DOHH2 (cell line): ENCODE measurements around the gene KIAA1671.

Experiments
- H3F3A ChIP-seq: fragments of 200-600 bp; sonication (generic), shearing (Covaris generic); 2 replicates; pipeline ENCODE4 v1.6.0; 2016; ENCODE audit warnings: antibody characterized with exemption, mild to moderate bottlenecking; ENCODE audit not compliant: control insufficient read depth, insufficient read depth
- H3K27ac ChIP-seq: fragments of 200-600 bp; sonication (generic); 2 replicates; pipeline ENCODE4 v1.5.1; 2014; ENCODE audit warnings: low read depth, mild to moderate bottlenecking, low read length, moderate library complexity
- H3K27me3 ChIP-seq: fragments of 200-600 bp; sonication (generic); 2 replicates; pipeline ENCODE4 v1.6.1; 2014; ENCODE audit warnings: mild to moderate bottlenecking, low read length, mixed read lengths; ENCODE audit not compliant: control insufficient read depth
- H3K36me3 ChIP-seq: fragments of 200-600 bp; sonication (generic); 2 replicates; pipeline ENCODE4 v1.6.1; 2014; ENCODE audit warnings: mild to moderate bottlenecking, low read length, moderate library complexity, mixed read lengths; ENCODE audit not compliant: control insufficient read depth
- H3K4me1 ChIP-seq: fragments of 200-600 bp; sonication (generic); 2 replicates; pipeline ENCODE4 v1.6.1; 2014; ENCODE audit warnings: mild to moderate bottlenecking, low read length, mixed read lengths; ENCODE audit not compliant: control insufficient read depth
- H3K4me2 ChIP-seq: fragments of 200-600 bp; sonication (generic); 2 replicates; pipeline ENCODE4 v1.6.0; 2014; ENCODE audit warnings: mild to moderate bottlenecking, low read length, moderate library complexity
- H3K4me3 ChIP-seq: fragments of 200-600 bp; sonication (generic); 2 replicates; pipeline ENCODE4 v1.5.1; 2014; ENCODE audit warnings: mild to moderate bottlenecking, low read length, mixed read lengths
- H3K79me2 ChIP-seq: fragments of 200-600 bp; sonication (generic); 2 replicates; pipeline ENCODE4 v1.6.1; 2014; ENCODE audit warnings: mild to moderate bottlenecking, low read length, mixed read lengths; ENCODE audit not compliant: control insufficient read depth
- H3K9me2 ChIP-seq: fragments of 200-600 bp; sonication (generic); replicated peaks from 2 replicates; pipeline ENCODE4 v1.6.1; 2014; ENCODE audit warnings: mild to moderate bottlenecking, low read length, mixed read lengths; ENCODE audit not compliant: control insufficient read depth
- H3K9me3 ChIP-seq: fragments of 200-600 bp; sonication (generic); 2 replicates; pipeline ENCODE4 v1.6.1; 2014; ENCODE audit warnings: antibody characterized with exemption, low read length, mixed read lengths; ENCODE audit not compliant: control insufficient read depth, insufficient read depth
- H4K20me1 ChIP-seq: fragments of 200-600 bp; sonication (generic); 2 replicates; pipeline ENCODE4 v1.6.0; 2014; ENCODE audit warnings: low read depth, mild to moderate bottlenecking, antibody characterized with exemption, low read length, moderate library complexity; ENCODE audit not compliant: control insufficient read depth, insufficient read depth
- EZH2phosphoT487 ChIP-seq: fragments of 200-600 bp; sonication (generic); IDR thresholded peaks from 2 replicates; pipeline ENCODE4 v1.6.1; 2017; ENCODE audit warnings: borderline replicate concordance, mild to moderate bottlenecking, antibody characterized with exemption, low read length, moderate library complexity, mixed read lengths
- TF ChIP-seq, protein P1 (sequence below): fragments of 200-600 bp; sonication (generic); IDR thresholded peaks from one replicate; pipeline ENCODE4 v1.5.1; 2014; ENCODE audit warnings: antibody characterized with exemption, mild to moderate bottlenecking, low read depth, low read length; ENCODE audit not compliant: poor library complexity, severe bottlenecking

Gene KIAA1671

DNA sequence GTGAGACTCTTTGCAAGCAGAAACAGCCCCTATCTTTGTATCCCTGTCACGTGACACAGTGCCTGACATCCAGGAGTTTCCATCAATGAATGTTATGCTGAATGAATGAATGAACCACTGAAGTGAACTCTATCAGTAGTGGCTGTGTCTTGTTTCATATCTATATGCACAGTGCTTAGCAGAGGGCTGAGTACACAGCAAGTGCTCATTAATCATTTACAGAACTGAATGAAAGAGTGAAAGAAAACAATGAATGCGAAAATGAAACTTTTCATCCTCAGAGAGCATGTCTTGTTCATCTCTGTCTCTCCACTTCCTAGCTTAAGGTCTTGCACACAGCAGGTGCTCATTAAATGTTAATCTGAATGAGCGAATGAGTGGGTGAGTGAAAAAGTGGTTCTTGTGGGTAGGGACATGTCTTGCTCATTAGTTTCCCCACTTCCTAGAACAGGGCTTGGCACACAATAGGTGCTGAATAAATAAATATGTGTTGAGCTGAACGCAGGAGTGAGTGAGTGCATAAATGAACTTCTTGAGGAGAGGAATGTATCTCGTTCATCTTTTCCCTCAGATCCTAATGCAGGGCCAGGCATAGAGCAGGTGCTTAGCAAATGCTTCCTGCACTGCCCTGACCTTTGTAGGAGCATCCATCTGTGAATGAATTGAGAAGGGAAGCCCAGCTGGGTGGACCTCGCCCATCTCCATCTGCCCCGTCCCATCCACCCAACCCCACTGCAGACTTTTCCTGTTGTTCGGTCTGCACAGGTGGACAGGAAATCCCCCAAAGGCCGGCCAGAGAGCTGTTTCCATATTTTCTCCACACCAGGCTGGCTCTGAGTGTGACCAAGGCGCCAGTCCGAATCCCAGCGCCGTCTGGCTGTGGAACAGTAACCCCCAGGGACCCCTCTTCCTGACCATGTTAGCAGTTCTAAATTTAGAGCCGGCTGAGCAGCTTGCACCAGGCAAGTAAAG is 133.7 kb downstream of the KIAA1671 start:
- TF ChIP-seq, protein P1, sequence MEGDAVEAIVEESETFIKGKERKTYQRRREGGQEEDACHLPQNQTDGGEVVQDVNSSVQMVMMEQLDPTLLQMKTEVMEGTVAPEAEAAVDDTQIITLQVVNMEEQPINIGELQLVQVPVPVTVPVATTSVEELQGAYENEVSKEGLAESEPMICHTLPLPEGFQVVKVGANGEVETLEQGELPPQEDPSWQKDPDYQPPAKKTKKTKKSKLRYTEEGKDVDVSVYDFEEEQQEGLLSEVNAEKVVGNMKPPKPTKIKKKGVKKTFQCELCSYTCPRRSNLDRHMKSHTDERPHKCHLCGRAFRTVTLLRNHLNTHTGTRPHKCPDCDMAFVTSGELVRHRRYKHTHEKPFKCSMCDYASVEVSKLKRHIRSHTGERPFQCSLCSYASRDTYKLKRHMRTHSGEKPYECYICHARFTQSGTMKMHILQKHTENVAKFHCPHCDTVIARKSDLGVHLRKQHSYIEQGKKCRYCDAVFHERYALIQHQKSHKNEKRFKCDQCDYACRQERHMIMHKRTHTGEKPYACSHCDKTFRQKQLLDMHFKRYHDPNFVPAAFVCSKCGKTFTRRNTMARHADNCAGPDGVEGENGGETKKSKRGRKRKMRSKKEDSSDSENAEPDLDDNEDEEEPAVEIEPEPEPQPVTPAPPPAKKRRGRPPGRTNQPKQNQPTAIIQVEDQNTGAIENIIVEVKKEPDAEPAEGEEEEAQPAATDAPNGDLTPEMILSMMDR, result no peak
- TF ChIP-seq EZH2phosphoT487, result no peak
- Histone ChIP-seq H3K27me3 (0 out of 2 replicates have a peak, but pooled peaks cover 2% of the 10 kb centered on the region), H4K20me1 (no peaks in the 10 kb centered on the region), H3K36me3 (no peaks in the 10 kb centered on the region), H3F3A (no peaks in the 10 kb centered on the region), H3K9me2 (no peaks in the 10 kb centered on the region), H3K4me3 (no peak overlapping the region), H3K4me1 (peaks cover 4% of the 10 kb centered on the region; the same call in 1 of the 2 replicates), H3K9me3 (no peaks in the 10 kb centered on the region), H3K27ac (no peak overlapping the region), H3K4me2 (no peak overlapping the region), H3K79me2 (no peaks in the 10 kb centered on the region)

DNA sequence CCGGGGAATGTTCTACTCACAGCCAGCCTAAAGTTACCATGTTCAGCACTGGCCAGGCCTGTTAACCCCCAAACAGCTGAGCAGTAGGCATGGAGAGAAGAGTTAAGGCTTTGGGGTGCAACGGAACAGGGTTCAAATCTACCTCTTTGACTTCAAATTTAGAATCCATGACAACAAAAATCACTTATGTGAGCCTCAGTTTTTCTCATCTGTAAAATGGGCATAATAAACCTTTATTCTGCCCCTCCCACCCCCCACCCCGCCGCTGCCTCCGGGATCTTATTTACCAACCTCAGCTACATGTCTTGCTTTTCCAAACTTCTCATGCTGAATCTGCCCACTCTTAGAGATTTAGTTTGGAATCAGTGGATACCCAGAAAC is 134.4 kb downstream of the KIAA1671 start:
- 0 out of 2 replicates have a peak, but pooled peaks cover 2% of the 10 kb centered on the region for H3K27me3 ChIP-seq
- H3F3A ChIP-seq, result no peaks in the 10 kb centered on the region
- peaks cover 4% of the 10 kb centered on the region; the same call in 1 of the 2 replicates for H3K4me1 ChIP-seq
- H3K79me2 ChIP-seq, result no peaks in the 10 kb centered on the region
- no peaks in the 10 kb centered on the region for H3K9me3 ChIP-seq
- no peak overlapping the region for H3K4me2 ChIP-seq
- TF ChIP-seq, protein P1, result no peak
- TF ChIP-seq EZH2phosphoT487, result no peak
- no peak overlapping the region for H3K4me3 ChIP-seq
- no peaks in the 10 kb centered on the region for H3K36me3 ChIP-seq
- H4K20me1 ChIP-seq, result no peaks in the 10 kb centered on the region
- no peak overlapping the region for H3K27ac ChIP-seq
- H3K9me2 ChIP-seq, result no peaks in the 10 kb centered on the region

DNA sequence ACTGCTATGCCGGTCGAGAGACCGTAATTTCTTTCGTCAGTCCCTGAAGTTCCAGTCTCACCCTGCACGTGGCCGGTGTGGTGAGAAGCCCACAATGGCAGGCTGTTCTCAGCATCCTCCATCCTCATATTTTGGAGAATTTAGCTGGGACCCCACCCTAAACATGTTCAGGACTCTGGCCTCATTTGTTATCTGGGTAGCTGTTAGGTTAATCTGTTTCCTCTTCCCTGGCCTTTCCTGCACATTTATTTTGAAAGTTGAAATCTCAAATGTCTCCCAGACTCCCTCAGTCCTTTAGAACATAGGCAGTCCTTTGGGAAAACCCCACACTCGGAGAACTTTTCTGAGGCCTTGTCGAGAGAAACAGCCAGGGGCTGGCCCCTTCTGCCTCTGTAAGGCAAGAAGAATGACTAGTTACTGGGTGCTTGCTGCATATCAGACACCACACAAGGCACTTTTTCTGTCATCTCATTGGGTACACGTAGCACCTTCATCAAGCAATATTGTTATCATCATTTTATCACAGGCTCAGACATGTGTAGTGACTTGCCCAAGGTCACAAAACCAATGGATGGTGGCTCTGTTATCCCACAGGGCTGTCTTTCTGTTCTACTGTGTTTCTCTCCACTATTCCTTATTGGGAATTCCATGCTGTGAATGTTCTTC is 137.8 kb downstream of the KIAA1671 start:
- Histone ChIP-seq H3K4me1 (peaks cover 4% of the 10 kb centered on the region; the same call in 1 of the 2 replicates), H3F3A (no peaks in the 10 kb centered on the region), H3K4me3 (no peak overlapping the region), H3K27ac (no peak overlapping the region), H3K27me3 (peaks cover 2% of the 10 kb centered on the region; the same call in 1 of the 2 replicates), H3K9me2 (no peaks in the 10 kb centered on the region), H3K79me2 (no peaks in the 10 kb centered on the region), H3K4me2 (no peak overlapping the region), H4K20me1 (no peaks in the 10 kb centered on the region), H3K36me3 (no peaks in the 10 kb centered on the region), H3K9me3 (no peaks in the 10 kb centered on the region)
- TF ChIP-seq, protein P1, result no peak
- TF ChIP-seq EZH2phosphoT487, result no peak
